Spinal cord (tissue), 10 donors: Measurements from ENCODE around the gene R3HDM2. TPM values are rescaled to one million over a fixed set of nuclear protein-coding genes. Genes with fewer than 3 reads are reported as not detected.

Source experiments
- DNase-seq, 6 donors: peaks; one replicate each; pipeline versions ENCODE4 v3.0.0 to v3.0.0-alpha.2; 2013 to 2015; ENCODE audit warnings: low spot score in 6 of 6, low read depth in 4 of 6
- H3K27ac ChIP-seq: one replicate; pipeline ENCODE4 v1.5.1; 2013; ENCODE audit warnings: low read depth, low read length, control low read depth
- H3K27me3 ChIP-seq: one replicate; pipeline ENCODE4 v1.6.1; 2013; ENCODE audit warnings: low read length; ENCODE audit not compliant: control insufficient read depth, insufficient read depth
- H3K36me3 ChIP-seq: one replicate; pipeline ENCODE4 v1.6.1; 2013; ENCODE audit warnings: low read length; ENCODE audit not compliant: control insufficient read depth, insufficient read depth
- H3K4me1 ChIP-seq: one replicate; pipeline ENCODE4 v1.6.1; 2013; ENCODE audit warnings: low read length; ENCODE audit not compliant: control insufficient read depth, insufficient read depth
- H3K4me3 ChIP-seq: one replicate; pipeline ENCODE4 v1.5.1; 2013; ENCODE audit warnings: low read depth, low read length, control low read depth
- H3K9me3 ChIP-seq: one replicate; pipeline ENCODE4 v1.6.1; 2013; ENCODE audit warnings: low read length; ENCODE audit not compliant: control insufficient read depth, insufficient read depth
- WGBS: methylation state at CpG from one replicate; pipeline ENCODE4 v1.1.5; 2013; ENCODE audit warnings: missing lambda C conversion rate; ENCODE audit not compliant: insufficient coverage; 5-methylcytosine and 5-hydroxymethylcytosine counted together
- polyA plus RNA-seq, 2 donors: library from polyadenylated mRNA; unstranded; fragments of 120-200 nt; gene quantifications; one replicate each; pipeline ENCODE4 v1.2.1, GENCODE V29; 2013; ENCODE audit not compliant: insufficient read length in 2 of 2
- total RNA-seq, 2 donors: library from RNA; depleted of rRNA in 1 of 2; stranded (reverse); fragments of 120-200 nt in 1 of 2; fragments of >200 nt in 1 of 2; gene quantifications; one replicate each; pipeline versions ENCODE4 v1.2.3 to v1.2.4, GENCODE V29; 2013 to 2014
- donor health status: healthy.

Gene R3HDM2
- total and polyA plus RNA-seq, 4 donors, result 42.7 to 98.2 (median 65.1) TPM

DNA sequence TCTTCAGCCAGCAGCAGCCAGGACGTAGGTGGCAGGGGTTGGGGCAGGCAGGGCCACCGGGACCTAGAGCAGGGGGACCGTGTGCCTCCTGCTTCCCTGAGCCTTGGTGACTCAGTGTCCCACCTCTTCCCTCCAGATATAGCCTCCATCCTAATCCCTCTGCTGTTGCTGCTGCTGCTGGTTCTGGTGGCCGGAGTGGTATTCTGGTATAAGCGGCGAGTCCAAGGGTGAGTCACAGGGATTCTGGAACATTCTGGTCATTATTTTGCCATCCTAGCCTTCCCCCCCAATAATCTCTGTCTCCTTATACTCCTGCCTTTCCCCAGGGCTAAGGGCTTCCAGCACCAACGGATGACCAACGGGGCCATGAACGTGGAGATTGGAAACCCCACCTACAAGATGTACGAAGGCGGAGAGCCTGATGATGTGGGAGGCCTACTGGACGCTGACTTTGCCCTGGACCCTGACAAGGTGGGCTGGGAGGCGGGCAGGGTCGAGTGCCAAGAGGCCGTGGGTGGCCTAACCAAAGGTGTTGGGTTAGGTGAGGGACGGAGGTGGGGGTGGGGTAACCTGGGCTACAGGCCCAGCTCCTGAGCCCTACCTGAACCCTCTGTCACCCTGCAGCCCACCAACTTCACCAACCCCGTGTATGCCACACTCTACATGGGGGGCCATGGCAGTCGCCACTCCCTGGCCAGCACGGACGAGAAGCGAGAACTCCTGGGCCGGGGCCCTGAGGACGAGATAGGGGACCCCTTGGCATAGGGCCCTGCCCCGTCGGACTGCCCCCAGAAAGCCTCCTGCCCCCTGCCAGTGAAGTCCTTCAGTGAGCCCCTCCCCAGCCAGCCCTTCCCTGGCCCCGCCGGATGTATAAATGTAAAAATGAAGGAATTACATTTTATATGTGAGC is 218.8 kb downstream of the R3HDM2 start:
- Histone ChIP-seq H3K27me3 (peaks cover 31% of the 10 kb centered on the region), H3K36me3 (peaks cover 65% of the 10 kb centered on the region), H3K4me1 (peaks cover 50% of the 10 kb centered on the region), H3K4me3 (no peak overlapping the region), H3K27ac (no peak overlapping the region), H3K9me3 (no peaks in the 10 kb centered on the region)
- WGBS, result 89% methylated on average over 15 of the region's 27 CpGs
- no peak for DNase-seq

GRCh38 chr12:57210926-57211692 is 219.7 kb downstream of the R3HDM2 start:
- H3K27ac ChIP-seq, result no peak overlapping the region
- H3K27me3 ChIP-seq, result peaks cover 24% of the 10 kb centered on the region
- H3K4me1 ChIP-seq, result peaks cover 43% of the 10 kb centered on the region
- no peaks in the 10 kb centered on the region for H3K9me3 ChIP-seq
- peaks cover 72% of the 10 kb centered on the region for H3K36me3 ChIP-seq
- no peak overlapping the region for H3K4me3 ChIP-seq
- DNase-seq, result no peak
- 88% methylated on average over 14 of the region's 16 CpGs for WGBS

- H3K36me3 ChIP-seq, result peaks cover 79% of the 10 kb centered on the region
- 93% methylated on average over 15 of the region's 15 CpGs for WGBS
- H3K27ac ChIP-seq, result no peak overlapping the region
- peaks cover 36% of the 10 kb centered on the region for H3K4me1 ChIP-seq
- no peak overlapping the region for H3K4me3 ChIP-seq
- H3K27me3 ChIP-seq, result peaks cover 18% of the 10 kb centered on the region
- no peaks in the 10 kb centered on the region for H3K9me3 ChIP-seq
- DNase-seq, result no peak
Measured at GRCh38 chr12:57210461-57210860, 220.4 kb downstream of the R3HDM2 start.

GRCh38 chr12:57209916-57210315 is 220.9 kb downstream of the R3HDM2 start:
- Histone ChIP-seq H3K9me3 (no peaks in the 10 kb centered on the region), H3K4me1 (peaks cover 31% of the 10 kb centered on the region), H3K36me3 (peaks cover 84% of the 10 kb centered on the region), H3K27me3 (peaks cover 12% of the 10 kb centered on the region), H3K4me3 (no peak overlapping the region), H3K27ac (no peak overlapping the region)
- no peak for DNase-seq
- whole genome bisulfite sequencing, result 92% methylated on average over 8 of the region's 8 CpGs

DNA sequence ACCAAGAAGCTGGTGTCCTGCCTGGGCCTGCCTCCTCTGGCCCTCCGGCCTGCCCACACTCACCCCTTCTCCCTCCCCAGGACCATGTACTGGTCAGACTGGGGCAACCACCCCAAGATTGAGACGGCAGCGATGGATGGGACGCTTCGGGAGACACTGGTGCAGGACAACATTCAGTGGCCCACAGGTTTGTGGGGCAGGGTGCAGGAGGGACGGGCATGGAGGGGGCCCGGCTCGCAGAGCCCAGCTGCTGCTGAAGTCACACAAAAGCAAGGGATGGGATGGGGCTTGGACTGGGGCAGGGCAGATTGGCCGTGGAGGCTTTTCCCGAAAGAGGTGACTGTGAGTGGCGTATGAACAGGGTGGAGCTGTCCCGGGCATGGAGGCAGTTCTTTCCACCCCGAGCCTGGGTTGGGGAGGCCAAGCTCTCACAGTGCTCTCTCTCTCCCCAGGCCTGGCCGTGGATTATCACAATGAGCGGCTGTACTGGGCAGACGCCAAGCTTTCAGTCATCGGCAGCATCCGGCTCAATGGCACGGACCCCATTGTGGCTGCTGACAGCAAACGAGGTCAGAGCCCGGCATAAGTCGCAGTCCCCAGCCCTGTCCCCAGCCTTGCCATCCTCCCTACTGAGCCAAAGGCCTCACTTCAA is 222.1 kb downstream of the R3HDM2 start:
- H3K9me3 ChIP-seq, result no peaks in the 10 kb centered on the region
- H3K4me1 ChIP-seq, result peaks cover 19% of the 10 kb centered on the region
- peaks cover 93% of the 10 kb centered on the region for H3K36me3 ChIP-seq
- H3K4me3 ChIP-seq, result no peak overlapping the region
- WGBS, result 69% methylated on average over 21 of the region's 22 CpGs
- DNase-seq, result peak in 1 of 6 donors; percentile 47
- H3K27me3 ChIP-seq, result peaks cover under 1% of the 10 kb centered on the region
- H3K27ac ChIP-seq, result no peak overlapping the region

DNA sequence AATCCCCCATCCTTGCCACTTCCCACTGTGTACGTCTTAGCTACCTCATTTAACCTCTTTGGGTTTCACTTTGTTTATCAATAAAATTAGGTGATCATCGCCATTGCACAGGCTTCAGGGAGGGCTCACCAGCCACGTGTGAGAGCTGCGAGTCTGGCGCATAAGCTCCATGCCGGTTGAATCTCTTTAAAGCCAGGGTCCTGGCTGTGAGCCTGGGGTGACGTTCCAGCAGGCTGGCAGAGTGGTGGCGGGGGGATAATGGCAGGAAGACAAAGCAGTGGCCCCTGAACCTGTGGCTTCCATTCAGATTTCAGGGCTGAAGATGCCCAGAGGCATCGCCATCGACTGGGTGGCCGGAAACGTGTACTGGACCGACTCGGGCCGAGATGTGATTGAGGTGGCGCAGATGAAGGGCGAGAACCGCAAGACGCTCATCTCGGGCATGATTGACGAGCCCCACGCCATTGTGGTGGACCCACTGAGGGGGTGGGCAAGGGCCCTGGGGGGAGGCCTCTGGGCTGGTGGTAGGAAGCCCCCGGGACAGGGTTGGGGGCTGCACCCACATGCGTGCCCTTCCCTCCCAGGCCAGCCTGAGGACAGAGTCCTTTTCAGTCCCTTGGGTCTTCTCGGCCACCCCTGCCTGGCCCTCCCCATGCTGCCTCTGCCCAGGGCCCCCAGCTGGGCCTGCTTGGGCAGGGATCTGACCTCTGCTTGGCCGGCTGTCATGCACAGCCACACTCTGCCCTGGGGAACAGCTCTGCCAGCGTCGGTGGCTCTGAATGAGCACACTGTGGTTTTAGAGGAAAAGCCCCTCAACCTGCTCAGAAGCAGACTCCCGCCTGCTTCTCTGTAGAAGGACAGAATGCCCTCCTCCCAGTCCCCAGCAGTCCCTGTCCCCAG is 222.9 kb downstream of the R3HDM2 start:
- 77% methylated on average over 28 of the region's 29 CpGs for WGBS
- no peaks in the 10 kb centered on the region for H3K9me3 ChIP-seq

GRCh38 chr12:57205931-57206330 is 224.9 kb downstream of the R3HDM2 start:
- H3K4me3 ChIP-seq, result no peak overlapping the region
- H3K27ac ChIP-seq, result no peak overlapping the region
- H3K27me3 ChIP-seq, result no peaks in the 10 kb centered on the region
- 100% methylated on average over 6 of the region's 7 CpGs for WGBS
- H3K9me3 ChIP-seq, result no peaks in the 10 kb centered on the region
- DNase-seq, result no peak
- H3K36me3 ChIP-seq, result peaks cover 97% of the 10 kb centered on the region
- peaks cover 6% of the 10 kb centered on the region for H3K4me1 ChIP-seq

More for the DNA sequence above, 222.9 kb downstream of the R3HDM2 start:
- peaks cover 97% of the 10 kb centered on the region for H3K36me3 ChIP-seq
- no peak overlapping the region for H3K4me3 ChIP-seq
- DNase-seq, result peak in 1 of 6 donors; percentile 71
- H3K27ac ChIP-seq, result no peak overlapping the region
- peaks cover 13% of the 10 kb centered on the region for H3K4me1 ChIP-seq
- H3K27me3 ChIP-seq, result no peaks in the 10 kb centered on the region

DNA sequence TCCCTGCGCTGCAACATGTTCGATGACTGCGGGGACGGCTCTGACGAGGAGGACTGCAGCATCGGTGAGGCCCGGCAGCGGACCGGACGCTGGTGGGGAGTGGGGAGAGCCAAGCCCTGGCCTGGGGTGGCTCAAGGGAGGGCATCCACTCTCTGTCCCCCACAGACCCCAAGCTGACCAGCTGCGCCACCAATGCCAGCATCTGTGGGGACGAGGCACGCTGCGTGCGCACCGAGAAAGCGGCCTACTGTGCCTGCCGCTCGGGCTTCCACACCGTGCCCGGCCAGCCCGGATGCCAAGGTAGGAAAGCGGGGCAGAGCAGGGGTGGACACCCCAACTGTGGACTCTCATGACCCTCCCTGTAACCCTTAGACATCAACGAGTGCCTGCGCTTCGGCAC is 225.7 kb downstream of the R3HDM2 start:
- 96% methylated on average over 16 of the region's 26 CpGs for WGBS
- Histone ChIP-seq H3K4me3 (no peak overlapping the region), H3K36me3 (peaks cover 97% of the 10 kb centered on the region), H3K9me3 (no peaks in the 10 kb centered on the region), H3K4me1 (peaks cover 6% of the 10 kb centered on the region), H3K27ac (no peak overlapping the region), H3K27me3 (no peaks in the 10 kb centered on the region)
- no peak for DNase-seq

- Histone ChIP-seq H3K4me1 (peaks cover 6% of the 10 kb centered on the region), H3K4me3 (no peak overlapping the region), H3K9me3 (no peaks in the 10 kb centered on the region), H3K36me3 (peaks cover 97% of the 10 kb centered on the region), H3K27me3 (no peaks in the 10 kb centered on the region), H3K27ac (no peak overlapping the region)
- WGBS, result 92% methylated on average over 13 of the region's 19 CpGs
- no peak for DNase-seq
Measured at GRCh38 chr12:57204454-57204853, 226.4 kb downstream of the R3HDM2 start.
